Thyroid gland (tissue), 4 donors: ENCODE data around the gene SLX9.

ENCODE experiments used
- CTCF ChIP-seq, 6 experiments: fragments of 200-600 bp in 3 of 6; fragments of 450-650 bp in 3 of 6; sonication (generic) in 3 of 6; IDR thresholded peaks; one replicate each; pipeline ENCODE4 v1.5.1; 2016 to 2019; ENCODE audit warnings: antibody characterized with exemption in 6 of 6, mild to moderate bottlenecking in 2 of 6, inconsistent platforms in 1 of 6, moderate library complexity in 1 of 6
- POLR2A ChIP-seq, 2 donors: fragments of 450-650 bp; IDR thresholded peaks; one replicate each; pipeline ENCODE4 v1.6.1; 2017; ENCODE audit warnings: antibody characterized with exemption in 2 of 2, mild to moderate bottlenecking in 2 of 2, moderate library complexity in 1 of 2

DNA sequence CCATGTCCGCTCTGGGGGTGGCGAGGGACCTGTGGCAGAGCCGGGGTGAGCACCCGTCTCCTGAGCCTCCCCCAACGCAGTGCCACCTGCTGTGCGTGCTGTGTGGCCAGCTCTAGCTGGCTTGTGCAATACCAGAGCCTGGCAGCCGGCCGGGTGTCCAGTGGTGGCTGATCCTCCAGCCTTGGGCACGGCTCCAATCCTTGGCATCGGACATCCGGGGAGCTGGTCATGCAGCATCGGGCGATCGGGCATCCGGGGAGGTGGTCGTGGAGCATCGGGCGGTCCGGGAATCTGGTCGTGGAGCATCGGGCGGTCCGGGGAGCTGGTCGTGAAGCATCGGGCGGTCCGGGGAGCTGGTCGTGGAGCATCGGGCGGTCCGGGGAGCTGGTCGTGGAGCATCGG is 8.1 kb downstream of the SLX9 start:
- TF ChIP-seq CTCF (IDR thresholded peaks at IDR 0.05) = no peak
- TF ChIP-seq POLR2A (IDR thresholded peaks at IDR 0.05) = no peak
